ENCODE data around the gene CFAP90. TPM values are rescaled to one million over a fixed set of nuclear protein-coding genes. Genes with fewer than 3 reads are reported as not detected.

The CFAP90 gene
- total RNA-seq, 1 experiment from 2014 or later = 0.29 TPM

- Mint-ChIP-seq H3K36me3 (ENCODE audit: insufficient read depth, unreplicated experiment) (no peaks in the 10 kb centered on the region), H3K4me1 (ENCODE audit: low read depth, unreplicated experiment) (no peaks in the 10 kb centered on the region), H3K27me3 (ENCODE audit: insufficient read depth, unreplicated experiment) (peaks cover 20% of the 10 kb centered on the region), H3K4me3 (ENCODE audit: unreplicated experiment) (no peak overlapping the region), H3K27ac (ENCODE audit: unreplicated experiment) (no peak overlapping the region), H3K9me3 (ENCODE audit: unreplicated experiment) (no peaks in the 10 kb centered on the region)
- Histone ChIP-seq H3K4me3 (ENCODE audit: low read depth, low read length) (no peak overlapping the region), H3K36me3 (ENCODE audit: control insufficient read depth, insufficient read depth, low read length) (no peaks in the 10 kb centered on the region), H3K9me3 (no peaks in the 10 kb centered on the region), H3K4me1 (no peaks in the 10 kb centered on the region), H3K27me3 (replicated peaks; ENCODE audit: control insufficient read depth, insufficient read depth, low read length) (no peaks in the 10 kb centered on the region)
- no TSS peak for BruUV-seq (replicated peaks)
- POLR2A ChIA-PET = no interaction called here
- TF ChIP-seq CTCF (IDR thresholded peaks at IDR 0.05; ENCODE audit: insufficient read depth in 1 of 2, low read depth in 1 of 2, low read length in 1 of 2, severe bottlenecking in 1 of 2, unreplicated experiment in 1 of 2) = no peak
- intact Hi-C loops (cut with micrococcal nuclease; ENCODE audit: unreplicated experiment) = no loop called here
- DNase-seq = no peak
- CTCF ChIA-PET = interaction anchor here (0.5 kb wide), 1 partner anchor 12 kb away, joined by 3 read pairs; no protein-coding TSS in a partner anchor
Measured at GRCh38 chr5:7794823-7795222, 56.1 kb downstream of the CFAP90 start.

GRCh38 chr5:7794311-7794710, 56.6 kb downstream of the CFAP90 start:
- ChIA-PET POLR2A (no interaction called here), CTCF (interaction anchor here (0.5 kb wide), 1 partner anchor 12 kb away, joined by 3 read pairs; no protein-coding TSS in a partner anchor)
- H3K36me3 Mint-ChIP-seq (ENCODE audit: insufficient read depth, unreplicated experiment) = no peaks in the 10 kb centered on the region
- BruUV-seq (replicated peaks) = no TSS peak
- H3K27me3 ChIP-seq (replicated peaks; ENCODE audit: control insufficient read depth, insufficient read depth, low read length) = no peaks in the 10 kb centered on the region
- no peaks in the 10 kb centered on the region for H3K36me3 ChIP-seq (ENCODE audit: control insufficient read depth, insufficient read depth, low read length)
- no peak overlapping the region for H3K4me3 Mint-ChIP-seq (ENCODE audit: unreplicated experiment)
- TF ChIP-seq CTCF (IDR thresholded peaks at IDR 0.05; ENCODE audit: insufficient read depth in 1 of 2, low read depth in 1 of 2, low read length in 1 of 2, severe bottlenecking in 1 of 2, unreplicated experiment in 1 of 2) = no peak
- no peak overlapping the region for H3K4me3 ChIP-seq (ENCODE audit: low read depth, low read length)
- no peak for DNase-seq
- no peaks in the 10 kb centered on the region for H3K4me1 ChIP-seq
- no peaks in the 10 kb centered on the region for H3K9me3 Mint-ChIP-seq (ENCODE audit: unreplicated experiment)
- intact Hi-C loops (cut with micrococcal nuclease; ENCODE audit: unreplicated experiment) = no loop called here
- no peaks in the 10 kb centered on the region for H3K9me3 ChIP-seq
- no peaks in the 10 kb centered on the region for H3K4me1 Mint-ChIP-seq (ENCODE audit: low read depth, unreplicated experiment)
- H3K27ac Mint-ChIP-seq (ENCODE audit: unreplicated experiment) = no peak overlapping the region
- H3K27me3 Mint-ChIP-seq (ENCODE audit: insufficient read depth, unreplicated experiment) = peaks cover 20% of the 10 kb centered on the region

GRCh38 chr5:7793895-7794294, 57.0 kb downstream of the CFAP90 start:
- no peak overlapping the region for H3K4me3 ChIP-seq (ENCODE audit: low read depth, low read length)
- POLR2A ChIA-PET = no interaction called here
- intact Hi-C loops (cut with micrococcal nuclease; ENCODE audit: unreplicated experiment) = no loop called here
- DNase-seq = no peak
- Mint-ChIP-seq H3K36me3 (ENCODE audit: insufficient read depth, unreplicated experiment) (no peaks in the 10 kb centered on the region), H3K9me3 (ENCODE audit: unreplicated experiment) (no peaks in the 10 kb centered on the region), H3K27ac (ENCODE audit: unreplicated experiment) (no peak overlapping the region), H3K4me1 (ENCODE audit: low read depth, unreplicated experiment) (no peaks in the 10 kb centered on the region), H3K27me3 (ENCODE audit: insufficient read depth, unreplicated experiment) (peaks cover 20% of the 10 kb centered on the region), H3K4me3 (ENCODE audit: unreplicated experiment) (no peak overlapping the region)
- CTCF ChIA-PET = no interaction called here
- H3K36me3 ChIP-seq (ENCODE audit: control insufficient read depth, insufficient read depth, low read length) = no peaks in the 10 kb centered on the region
- H3K4me1 ChIP-seq = no peaks in the 10 kb centered on the region
- no TSS peak for BruUV-seq (replicated peaks)
- no peaks in the 10 kb centered on the region for H3K27me3 ChIP-seq (replicated peaks; ENCODE audit: control insufficient read depth, insufficient read depth, low read length)
- no peak for TF ChIP-seq CTCF (IDR thresholded peaks at IDR 0.05; ENCODE audit: insufficient read depth in 1 of 2, low read depth in 1 of 2, low read length in 1 of 2, severe bottlenecking in 1 of 2, unreplicated experiment in 1 of 2)
- no peaks in the 10 kb centered on the region for H3K9me3 ChIP-seq

Data from Caco-2 (cell line).